Fibroblast of the conjunctiva (primary cell): ENCODE measurements around the gene COL5A1.

Experiments used
- DNase-seq: peaks from one replicate; pipeline ENCODE4 v3.0.0-alpha.2; 2010; ENCODE audit warnings: low read depth

Gene COL5A1

DNA sequence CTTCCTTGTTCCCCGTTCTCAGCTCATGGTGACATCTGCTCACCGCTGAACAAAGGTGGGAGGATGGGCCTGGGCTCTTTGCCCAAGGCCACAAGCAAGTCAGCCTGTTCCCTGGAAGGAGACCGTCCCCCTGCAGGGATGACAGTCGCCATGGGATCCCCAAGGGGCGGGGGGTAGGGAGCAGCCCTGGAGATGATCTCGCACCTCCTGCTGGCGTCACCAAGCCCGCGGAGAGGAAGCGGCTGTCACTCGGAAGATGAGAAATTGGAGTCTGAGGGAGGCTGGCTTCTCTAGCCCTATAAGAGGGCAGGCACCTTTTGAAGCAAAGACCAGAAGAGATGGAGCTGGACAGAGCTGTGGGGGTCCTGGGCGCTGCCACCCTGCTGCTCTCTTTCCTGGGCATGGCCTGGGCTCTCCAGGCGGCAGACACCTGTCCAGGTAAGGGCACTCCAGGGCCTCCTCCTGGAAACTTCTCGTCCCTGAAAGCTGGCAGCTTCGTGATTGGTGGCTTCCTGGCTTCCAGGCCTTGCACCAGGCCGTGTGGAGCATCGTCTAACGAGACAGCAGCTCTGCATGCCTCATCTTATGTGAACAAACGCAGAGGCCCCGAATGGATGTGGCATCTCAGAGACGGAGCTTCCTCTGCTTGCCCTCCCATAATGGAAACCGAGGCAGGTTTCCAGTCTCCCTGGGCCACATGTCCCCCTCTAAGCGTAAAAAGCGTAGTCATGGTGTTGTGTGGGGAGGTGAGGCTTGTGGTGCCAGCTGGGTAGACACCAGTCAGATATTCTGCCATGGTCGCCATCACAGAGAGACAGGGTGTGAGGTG lies 239.1 kb downstream of the COL5A1 start, which contains the start of gene FCN2:
TSS of gene FCN2 (plus strand) at position 327 of the 829 bp plus-strand sequence. CDS start at position 339, 12 bp downstream.
- DNase-seq, result no peak

DNA sequence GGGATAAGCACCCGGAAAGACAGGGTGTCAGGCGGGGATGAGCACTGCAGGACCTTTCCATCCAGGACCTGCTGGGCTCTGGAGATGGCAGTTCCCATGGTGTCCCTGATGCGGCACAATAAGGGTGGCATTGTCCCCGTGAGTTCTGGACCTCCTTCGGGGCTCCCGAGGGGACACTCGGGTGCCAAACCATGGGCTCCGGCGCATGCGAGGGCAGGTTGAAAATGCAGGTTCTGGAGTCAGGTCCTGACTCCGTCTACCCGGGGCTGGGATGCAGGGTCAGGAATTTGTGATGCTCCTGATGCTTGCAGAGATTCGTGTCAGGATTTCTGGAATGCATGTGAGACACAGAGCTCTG lies 239.7 kb downstream of the COL5A1 start:
- no peak for DNase-seq

DNA sequence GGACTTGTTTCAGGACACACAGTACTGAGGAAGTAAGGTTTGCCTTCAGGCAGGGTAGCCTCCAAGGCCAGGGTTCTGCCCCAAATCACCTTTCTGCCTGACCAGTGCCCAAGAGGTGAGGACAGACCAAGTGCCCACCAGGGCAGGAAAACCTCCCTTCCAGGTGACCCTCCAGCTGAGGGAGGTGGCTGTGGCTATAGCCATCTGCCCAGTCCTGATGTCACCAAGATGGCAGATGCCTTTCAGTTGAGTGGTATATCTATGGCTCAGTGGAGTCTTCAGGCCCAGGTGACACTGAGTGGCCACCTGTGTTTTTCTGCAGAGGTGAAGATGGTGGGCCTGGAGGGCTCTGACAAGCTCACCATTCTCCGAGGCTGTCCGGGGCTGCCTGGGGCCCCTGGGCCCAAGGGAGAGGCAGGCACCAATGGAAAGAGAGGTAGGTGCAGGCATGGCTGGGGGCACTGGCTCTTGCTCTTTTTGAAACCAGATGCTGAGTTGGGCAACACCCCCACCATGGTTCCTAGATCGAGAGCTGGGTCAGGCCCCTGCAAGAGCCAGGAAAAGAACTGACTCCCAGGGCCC lies 240.7 kb downstream of the COL5A1 start:
- no peak for DNase-seq

DNA sequence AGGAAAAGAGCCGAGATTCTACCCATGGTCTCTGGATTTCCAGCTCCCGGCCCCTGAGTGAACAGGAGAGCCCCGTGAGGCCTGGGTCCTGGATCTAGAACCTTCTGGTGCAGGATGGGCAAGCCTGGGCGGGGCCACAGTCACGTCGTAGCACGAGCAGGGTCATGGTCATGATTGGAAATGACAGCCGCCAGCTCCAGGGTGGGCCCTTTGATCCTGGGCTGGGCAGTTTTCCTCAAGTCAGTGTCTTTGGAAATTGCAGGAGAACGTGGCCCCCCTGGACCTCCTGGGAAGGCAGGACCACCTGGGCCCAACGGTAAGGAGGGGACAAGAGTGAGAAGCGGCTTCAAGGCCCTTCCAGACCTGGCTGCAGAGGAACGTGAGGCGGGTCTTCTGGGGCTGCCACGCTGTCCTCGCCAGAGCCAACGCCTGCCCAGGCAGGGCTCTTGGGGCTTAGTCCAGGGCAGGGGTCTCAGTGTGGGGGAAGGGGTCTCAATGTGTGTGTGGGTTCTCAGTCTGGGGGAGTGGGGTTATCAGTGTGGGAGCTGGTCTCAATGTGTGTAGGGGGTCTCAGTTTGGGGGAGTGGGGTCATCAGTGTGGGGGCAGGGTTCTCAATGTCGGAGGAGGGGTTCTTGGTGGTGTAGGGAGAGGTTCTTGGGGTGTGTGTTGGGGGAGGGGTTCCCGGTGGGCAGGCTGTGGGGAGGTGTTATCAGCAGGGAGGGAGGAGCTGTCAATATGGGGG lies 241.6 kb downstream of the COL5A1 start:
- no peak for DNase-seq

DNA sequence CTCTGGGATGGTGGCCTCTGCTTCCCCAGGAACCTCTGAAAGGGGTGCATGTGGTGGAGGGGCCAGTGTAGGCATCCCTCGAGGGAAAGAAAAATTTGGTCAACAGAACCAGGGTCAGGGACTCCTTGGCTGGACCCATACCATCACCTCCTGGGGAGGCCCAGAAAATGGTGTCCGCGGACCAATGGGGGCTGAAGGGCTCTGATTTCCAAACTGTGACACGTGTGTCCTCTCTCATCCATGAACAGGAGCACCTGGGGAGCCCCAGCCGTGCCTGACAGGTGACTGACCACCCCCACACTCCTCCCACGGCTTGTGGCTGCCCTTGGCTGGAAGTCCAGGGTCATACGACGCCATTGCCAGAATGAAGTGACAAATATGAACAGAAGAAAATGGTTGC lies 242.9 kb downstream of the COL5A1 start:
- DNase-seq, result no peak

DNA sequence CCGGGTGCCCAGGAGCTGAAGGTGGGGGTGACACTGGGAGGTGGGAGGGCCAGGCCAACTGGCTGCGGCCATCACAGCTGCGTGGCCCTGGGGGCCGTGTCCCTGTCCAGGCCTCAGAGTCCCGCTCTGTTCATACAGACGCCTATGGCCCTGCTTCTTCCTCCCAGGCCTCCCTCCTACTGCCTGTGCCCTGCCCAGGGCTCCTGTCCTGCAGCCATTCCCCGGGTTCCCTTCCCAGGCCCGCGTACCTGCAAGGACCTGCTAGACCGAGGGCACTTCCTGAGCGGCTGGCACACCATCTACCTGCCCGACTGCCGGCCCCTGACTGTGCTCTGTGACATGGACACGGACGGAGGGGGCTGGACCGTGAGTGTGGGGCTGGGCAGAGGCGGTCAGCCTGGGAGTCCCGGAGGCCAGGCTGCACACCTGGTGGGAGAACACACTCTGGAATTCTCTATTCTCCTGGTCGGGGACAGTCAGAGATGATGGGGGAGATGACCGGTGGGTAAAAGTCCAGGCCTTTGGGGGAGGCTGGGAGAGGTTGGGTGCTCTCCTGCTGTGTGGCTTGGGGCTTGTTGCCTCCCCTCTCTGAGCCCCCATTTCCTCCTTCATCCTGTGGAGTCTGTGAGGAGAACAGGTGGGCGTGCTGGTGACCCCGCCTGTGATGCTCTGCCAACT lies 243.5 kb downstream of the COL5A1 start:
- no peak for DNase-seq

DNA sequence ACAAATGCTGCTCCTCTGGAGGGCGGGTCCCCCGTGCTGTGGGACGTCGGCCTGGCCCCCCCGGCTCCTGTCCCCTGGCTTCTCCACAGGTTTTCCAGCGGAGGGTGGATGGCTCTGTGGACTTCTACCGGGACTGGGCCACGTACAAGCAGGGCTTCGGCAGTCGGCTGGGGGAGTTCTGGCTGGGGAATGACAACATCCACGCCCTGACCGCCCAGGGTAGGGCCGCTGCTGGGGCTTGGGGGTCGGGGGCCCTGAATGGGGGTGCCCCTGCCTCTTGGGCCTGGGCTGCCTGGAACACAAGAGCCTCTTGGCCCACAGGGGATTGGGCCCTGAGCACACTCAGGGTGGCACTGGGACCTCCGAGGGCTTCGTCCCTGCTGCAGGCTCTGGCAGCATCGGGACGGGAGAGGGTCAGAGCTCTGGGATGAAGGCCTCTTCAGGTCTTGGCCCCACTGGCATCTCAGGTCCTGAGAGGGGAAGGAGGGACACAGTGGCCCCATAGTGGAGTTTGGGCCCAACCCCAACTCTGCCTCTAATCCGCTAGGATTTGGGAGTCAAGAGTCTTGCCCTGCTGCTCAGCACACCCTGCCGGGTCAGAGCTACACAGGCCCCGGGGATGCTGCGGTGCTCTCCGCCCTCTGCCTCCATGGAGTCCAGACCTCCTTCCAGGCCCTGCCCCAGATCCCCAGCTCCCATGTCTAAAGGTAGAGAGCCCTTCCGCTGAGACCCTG lies 244.2 kb downstream of the COL5A1 start:
- no peak for DNase-seq

DNA sequence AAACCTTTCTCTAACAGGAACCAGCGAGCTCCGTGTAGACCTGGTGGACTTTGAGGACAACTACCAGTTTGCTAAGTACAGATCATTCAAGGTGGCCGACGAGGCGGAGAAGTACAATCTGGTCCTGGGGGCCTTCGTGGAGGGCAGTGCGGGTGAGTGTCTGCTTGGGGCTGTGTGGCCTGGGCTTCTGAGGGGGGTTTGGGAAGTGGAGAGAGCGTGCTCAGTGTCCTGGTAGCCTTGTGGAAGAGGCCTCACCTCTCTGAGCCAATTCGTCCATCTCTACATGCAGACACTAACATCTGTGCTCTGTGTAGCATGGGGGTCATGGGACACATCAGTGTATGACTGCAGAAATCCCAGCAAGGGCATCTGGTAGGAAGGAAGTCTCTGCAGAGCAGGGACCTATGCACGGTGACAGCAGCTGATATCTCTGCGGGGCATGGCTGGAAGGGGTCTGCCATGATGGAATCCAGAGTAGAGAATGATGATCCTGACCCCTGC lies 244.9 kb downstream of the COL5A1 start:
- no peak for DNase-seq

DNA sequence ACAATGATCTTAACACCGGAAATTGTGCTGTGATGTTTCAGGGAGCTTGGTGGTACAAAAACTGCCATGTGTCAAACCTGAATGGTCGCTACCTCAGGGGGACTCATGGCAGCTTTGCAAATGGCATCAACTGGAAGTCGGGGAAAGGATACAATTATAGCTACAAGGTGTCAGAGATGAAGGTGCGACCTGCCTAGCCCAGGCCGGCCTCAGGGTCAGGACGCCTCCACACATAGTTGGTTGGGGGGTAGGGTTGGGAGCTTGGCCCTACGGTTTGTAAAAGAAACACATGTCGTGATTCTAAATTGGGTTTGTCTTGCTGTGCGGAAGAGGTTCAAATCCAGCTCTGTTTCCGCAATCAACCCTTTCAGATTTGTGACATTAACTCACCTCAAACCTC lies 245.6 kb downstream of the COL5A1 start:
- DNase-seq, result no peak

DNA sequence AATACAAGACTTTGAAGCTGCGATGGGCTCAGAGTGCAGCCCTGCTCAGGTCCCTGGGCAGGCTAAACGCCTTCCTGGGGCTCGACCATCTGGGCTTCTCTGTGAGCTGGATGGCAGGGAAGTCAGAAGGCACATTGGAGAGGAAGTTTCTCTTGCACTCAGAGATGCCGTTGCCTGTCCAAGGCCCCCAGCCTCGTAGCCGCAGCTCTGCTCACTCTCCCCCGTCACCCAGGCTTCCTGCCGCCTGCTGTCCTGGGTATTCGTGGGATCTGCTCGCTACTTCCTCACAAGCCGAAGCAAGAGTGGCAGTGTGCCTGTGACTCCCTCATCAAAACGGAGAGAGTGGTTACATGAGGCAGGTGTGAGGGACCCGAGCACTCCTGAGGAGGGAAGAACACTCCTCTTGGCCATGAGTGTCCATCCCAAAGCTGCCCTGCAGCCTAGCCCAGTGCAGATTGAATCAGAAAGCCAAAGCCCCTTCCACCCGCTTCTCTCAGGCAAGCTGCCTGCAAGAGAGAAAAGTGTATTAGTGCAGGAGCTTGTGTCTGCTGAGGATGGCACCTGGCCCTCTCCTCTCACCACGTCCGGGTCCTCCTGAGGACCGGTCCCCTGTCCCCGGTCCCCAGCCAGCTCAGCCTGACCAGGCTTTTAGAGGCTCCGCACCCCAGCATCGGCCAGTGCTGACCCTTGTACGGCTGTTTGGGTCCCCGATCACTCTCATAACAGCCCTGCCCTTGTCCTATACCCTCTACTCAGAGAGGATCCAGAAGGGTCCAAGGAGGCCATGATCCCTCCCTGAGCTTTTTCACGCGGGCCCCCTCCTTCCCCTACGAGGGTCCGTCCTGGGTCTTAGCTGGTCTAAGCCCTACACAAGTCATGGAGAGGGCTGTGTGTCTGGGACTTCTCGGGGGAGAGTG lies 246.3 kb downstream of the COL5A1 start:
- DNase-seq, result no peak

DNA sequence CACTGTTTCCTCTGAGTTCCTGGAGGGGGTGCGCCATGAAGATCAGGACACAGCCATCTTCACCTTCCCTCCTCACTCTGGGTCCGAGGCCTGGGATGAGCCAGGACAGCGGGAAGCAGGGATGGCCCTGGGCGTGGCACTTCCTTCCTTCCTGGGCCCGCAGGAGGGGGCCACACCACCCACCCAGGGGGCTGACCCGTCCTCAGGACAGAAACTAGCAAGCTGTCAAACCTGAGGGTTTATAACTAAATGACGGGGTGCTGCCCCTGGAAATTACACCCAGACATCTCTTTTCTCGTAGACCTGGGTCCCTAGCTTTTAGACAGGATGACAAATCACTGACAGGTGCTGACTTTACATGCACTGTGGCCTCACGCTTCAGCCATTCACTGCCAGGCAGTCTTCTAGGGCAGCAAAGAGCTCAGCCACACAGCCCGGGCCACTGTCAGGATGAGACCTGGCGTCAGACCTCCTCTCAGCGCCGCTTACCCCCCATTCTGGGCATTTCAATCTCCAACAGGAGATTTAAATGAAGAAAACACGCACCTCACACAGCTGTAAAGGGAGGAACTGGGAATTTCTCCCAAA lies 247.1 kb downstream of the COL5A1 start:
- no peak for DNase-seq

DNA sequence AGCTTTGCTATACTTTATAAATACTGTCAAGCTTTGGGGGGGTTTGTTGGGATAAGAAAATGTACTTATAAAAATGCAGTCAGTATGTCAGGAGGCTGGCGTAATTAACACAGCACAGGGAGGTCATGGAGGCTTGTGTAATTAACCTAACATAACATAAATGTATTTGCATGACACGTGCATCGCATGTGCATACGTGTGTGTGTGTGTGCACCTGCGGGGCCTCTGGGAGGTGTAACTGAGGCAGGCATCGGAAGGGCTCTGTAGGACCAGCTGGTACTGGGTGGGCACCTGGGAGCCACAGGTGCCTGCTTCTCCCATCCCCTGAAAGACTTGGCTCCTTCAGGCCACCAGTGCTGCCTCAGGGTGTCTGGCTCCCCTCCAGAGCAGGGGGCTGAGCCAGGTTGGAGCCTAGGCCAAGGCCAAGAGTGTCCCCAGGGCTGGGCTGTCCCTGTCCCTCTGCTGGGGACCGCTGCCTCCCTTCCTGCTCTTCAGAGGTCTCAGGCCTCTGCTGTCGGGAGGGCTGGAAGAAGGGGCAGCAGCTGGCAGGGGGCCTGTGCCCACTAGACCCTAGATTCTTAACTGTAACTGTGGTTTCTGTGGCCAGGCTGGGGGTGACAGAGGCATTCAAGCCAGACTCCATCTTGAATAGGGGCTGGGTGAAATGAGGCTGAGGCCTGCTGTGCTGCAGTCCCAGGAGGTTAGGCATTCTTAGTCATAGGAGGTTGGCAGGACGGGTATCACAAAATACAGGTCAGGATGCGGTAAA lies 248.0 kb downstream of the COL5A1 start:
- no peak for DNase-seq

DNA sequence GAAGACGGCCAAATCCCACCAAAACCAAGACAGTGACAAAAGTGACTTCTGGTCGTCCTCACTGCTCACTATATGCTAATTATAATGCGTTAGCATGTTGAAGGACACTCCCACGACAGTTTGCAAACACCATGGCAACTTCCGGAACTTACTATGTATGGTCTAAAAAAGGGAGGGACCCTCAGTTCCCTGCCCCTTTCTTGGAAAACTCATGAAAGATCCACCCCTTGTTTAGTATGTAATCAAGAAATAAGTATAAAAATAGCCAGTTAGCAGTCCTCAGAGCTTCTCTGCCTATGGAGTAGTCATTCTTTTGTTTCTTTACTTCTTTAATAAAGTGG lies 248.5 kb downstream of the COL5A1 start:
- no peak for DNase-seq

DNA sequence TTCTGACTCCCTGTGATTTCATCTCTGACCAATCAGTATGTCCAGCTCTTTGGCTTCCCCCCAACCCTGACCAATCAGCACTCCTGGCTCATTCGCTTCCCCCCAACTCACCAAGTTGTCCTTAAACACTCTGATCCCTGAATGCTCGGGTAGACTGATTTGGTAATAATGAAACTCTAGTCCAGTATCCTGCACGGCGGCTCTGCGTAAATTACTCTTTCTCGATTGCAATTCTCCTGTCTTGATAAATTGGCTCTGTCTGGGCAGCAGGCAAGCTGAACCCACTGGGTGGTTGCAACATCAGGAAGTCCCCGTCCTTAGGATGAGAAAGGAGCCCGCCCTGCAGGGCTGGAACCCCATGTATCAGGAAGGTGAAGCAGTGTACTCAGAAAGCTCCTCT lies 249.4 kb downstream of the COL5A1 start:
- DNase-seq, result no peak

DNA sequence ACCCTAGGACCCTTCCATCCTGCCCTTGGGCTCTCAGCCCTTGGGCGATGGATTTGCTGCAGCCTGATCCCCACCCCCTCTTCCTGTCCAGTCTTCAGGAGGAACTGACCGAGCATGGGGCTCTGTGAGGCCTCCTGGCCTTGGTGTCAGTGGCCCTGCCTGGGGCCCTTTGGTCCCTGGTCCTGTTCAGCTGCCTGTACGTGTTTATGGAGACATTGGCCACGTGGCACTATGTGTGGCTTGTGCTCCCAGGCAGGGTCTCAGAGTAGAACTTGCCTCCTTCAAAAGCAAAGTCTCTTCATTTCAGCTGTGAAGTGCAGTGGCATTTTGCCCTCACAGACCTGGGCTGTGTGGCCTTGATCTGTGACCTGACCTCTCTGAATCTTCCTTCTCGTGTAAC lies 250.1 kb downstream of the COL5A1 start:
- DNase-seq, result no peak

DNA sequence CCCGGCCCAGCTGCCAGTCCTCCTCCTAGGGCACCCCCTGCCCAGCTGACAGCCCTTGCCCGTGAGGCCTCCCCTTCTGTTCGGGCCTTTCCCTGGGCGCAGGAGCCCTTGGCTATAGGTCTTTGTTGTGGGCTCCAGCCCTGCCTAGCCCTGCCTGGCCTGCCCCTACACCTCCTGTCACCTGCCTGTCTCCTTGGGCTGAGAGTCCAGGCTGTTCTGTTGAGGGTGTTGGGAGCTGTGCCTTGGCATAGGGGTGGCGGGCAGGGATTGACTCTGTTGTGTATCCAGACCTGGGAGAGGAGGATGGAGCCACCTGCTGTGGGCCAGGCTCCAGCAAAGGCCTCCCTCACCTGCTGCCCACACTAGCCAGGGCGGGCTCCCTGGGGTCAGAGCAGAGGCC lies 250.6 kb downstream of the COL5A1 start:
- DNase-seq, result no peak

DNA sequence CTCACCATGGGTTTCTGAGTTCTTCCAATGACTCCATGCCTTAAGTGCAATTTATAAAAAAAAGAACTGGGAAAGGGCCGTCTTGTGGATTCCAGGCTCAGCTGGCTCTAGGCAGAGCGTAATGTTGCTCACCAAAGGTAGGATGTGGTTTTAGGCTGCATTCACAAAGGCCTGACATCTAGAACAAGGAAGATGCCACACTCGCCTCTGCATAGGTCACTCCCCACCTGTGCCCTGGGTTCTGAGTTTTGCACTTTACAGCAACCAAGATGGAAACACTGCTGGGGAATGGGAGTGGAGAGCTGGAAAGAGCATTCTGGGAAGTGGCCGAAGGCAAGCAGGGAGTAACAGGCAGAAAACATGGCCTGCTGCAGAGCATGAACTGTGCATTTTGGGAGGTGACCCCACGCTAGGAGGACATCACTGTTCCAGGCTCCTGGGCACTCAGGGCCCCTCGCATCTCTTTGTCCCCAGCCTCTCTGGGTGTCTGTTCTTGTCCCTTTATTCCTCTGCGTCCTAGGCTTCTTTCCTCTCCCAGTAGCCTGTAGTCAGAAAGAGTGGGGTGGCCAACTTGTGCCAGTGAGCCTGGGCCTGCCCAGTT lies 251.3 kb downstream of the COL5A1 start:
- no peak for DNase-seq
